ENCODE results near the gene ACO2. TPM values are rescaled to one million over a fixed set of nuclear protein-coding genes. Genes with fewer than 3 reads are reported as not detected.

The ACO2 gene
- total and polyA plus RNA-seq, 2 of the 13 experiments (the other 11 are each of a cell fraction or from before 2014, with no cell fraction given): 19.2 to 45.6 TPM

DNA sequence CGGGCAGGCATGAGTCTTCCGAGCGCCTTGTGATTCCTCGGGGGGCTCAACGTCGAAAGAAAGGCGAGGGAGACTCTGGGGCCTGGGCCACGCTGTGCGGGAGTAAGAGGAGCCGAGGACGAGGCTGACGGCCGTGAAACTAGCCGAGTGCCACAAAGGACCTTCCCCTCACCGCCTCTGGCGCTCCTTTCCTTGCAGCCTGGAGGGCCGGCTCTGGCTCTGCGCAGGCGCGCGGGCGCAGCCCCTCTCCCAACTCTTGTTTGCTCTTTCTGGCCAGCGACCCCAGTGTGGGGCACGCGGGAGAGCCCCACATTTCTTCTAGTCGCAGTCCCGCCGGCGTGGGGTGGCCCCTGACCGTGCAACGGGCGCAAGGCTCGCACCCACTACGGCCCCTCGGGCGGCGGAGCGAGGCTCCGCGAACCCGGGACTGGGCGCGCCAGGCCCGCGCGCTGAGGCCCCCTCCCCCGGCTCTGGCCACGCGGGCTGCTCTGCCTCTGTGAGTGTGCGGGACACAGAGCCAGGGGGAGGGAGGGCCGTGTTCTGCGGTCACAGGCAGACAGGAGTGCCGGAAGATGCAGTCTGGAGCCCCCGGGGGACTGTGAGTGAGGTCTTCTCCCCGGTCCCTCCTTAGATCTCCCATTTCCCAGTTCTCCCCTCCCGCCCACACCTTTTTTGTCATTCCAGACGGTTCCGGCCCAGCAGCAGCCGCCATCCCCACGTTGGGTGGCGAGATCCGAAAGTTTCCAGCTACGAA is 21.3 kb upstream of the ACO2 start (continued):
- TF ChIP-seq ZNF687 (CRISPR knock-in tag; IDR thresholded peaks at IDR 0.05) (peak; percentile 38), NCOA1 (CRISPR knock-in tag; IDR thresholded peaks at IDR 0.05) (0 out of 2 replicates have a peak, but pooled peaks have one; percentile 12), ZNF563 (CRISPR knock-in tag; IDR thresholded peaks at IDR 0.05) (0 out of 2 replicates have a peak, but pooled peaks have one; percentile 70), ZNF230 (CRISPR knock-in tag; IDR thresholded peaks at IDR 0.05) (peak; percentile 21; the same call in 1 of the 2 replicates), ZNF766 (CRISPR knock-in tag; IDR thresholded peaks at IDR 0.05; ENCODE audit: borderline replicate concordance) (0 out of 2 replicates have a peak, but pooled peaks have one; percentile 8), MYC (CRISPR knock-in tag; IDR thresholded peaks at IDR 0.05; ENCODE audit: borderline replicate concordance) (peak; percentile 61), YEATS4 (CRISPR knock-in tag; IDR thresholded peaks at IDR 0.05; ENCODE audit: borderline replicate concordance) (0 out of 2 replicates have a peak, but pooled peaks have one; percentile 20), ERF (CRISPR knock-in tag; IDR thresholded peaks at IDR 0.05) (0 out of 2 replicates have a peak, but pooled peaks have one; percentile 2), ZNF232 (CRISPR knock-in tag; IDR thresholded peaks at IDR 0.05; ENCODE audit: borderline replicate concordance) (peak; percentile 73), ELF1 (CRISPR knock-in tag; IDR thresholded peaks at IDR 0.05) (no peak), AHR (CRISPR knock-in tag; IDR thresholded peaks at IDR 0.05) (no peak), HOXA9 (CRISPR knock-in tag; IDR thresholded peaks at IDR 0.05; ENCODE audit: borderline replicate concordance) (0 out of 2 replicates have a peak, but pooled peaks have one; percentile 75), ZBTB7A (CRISPR knock-in tag; IDR thresholded peaks at IDR 0.05) (peak; percentile 53; the same call in 1 of the 2 replicates), ZNF878 (CRISPR knock-in tag; IDR thresholded peaks at IDR 0.05) (peak; percentile 71; the same call in 1 of the 2 replicates)
- TF ChIP-seq, protein P1, sequence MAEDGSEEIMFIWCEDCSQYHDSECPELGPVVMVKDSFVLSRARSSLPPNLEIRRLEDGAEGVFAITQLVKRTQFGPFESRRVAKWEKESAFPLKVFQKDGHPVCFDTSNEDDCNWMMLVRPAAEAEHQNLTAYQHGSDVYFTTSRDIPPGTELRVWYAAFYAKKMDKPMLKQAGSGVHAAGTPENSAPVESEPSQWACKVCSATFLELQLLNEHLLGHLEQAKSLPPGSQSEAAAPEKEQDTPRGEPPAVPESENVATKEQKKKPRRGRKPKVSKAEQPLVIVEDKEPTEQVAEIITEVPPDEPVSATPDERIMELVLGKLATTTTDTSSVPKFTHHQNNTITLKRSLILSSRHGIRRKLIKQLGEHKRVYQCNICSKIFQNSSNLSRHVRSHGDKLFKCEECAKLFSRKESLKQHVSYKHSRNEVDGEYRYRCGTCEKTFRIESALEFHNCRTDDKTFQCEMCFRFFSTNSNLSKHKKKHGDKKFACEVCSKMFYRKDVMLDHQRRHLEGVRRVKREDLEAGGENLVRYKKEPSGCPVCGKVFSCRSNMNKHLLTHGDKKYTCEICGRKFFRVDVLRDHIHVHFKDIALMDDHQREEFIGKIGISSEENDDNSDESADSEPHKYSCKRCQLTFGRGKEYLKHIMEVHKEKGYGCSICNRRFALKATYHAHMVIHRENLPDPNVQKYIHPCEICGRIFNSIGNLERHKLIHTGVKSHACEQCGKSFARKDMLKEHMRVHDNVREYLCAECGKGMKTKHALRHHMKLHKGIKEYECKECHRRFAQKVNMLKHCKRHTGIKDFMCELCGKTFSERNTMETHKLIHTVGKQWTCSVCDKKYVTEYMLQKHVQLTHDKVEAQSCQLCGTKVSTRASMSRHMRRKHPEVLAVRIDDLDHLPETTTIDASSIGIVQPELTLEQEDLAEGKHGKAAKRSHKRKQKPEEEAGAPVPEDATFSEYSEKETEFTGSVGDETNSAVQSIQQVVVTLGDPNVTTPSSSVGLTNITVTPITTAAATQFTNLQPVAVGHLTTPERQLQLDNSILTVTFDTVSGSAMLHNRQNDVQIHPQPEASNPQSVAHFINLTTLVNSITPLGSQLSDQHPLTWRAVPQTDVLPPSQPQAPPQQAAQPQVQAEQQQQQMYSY (CRISPR knock-in tag; IDR thresholded peaks at IDR 0.05): no peak
- TF ChIP-seq, protein P2, sequence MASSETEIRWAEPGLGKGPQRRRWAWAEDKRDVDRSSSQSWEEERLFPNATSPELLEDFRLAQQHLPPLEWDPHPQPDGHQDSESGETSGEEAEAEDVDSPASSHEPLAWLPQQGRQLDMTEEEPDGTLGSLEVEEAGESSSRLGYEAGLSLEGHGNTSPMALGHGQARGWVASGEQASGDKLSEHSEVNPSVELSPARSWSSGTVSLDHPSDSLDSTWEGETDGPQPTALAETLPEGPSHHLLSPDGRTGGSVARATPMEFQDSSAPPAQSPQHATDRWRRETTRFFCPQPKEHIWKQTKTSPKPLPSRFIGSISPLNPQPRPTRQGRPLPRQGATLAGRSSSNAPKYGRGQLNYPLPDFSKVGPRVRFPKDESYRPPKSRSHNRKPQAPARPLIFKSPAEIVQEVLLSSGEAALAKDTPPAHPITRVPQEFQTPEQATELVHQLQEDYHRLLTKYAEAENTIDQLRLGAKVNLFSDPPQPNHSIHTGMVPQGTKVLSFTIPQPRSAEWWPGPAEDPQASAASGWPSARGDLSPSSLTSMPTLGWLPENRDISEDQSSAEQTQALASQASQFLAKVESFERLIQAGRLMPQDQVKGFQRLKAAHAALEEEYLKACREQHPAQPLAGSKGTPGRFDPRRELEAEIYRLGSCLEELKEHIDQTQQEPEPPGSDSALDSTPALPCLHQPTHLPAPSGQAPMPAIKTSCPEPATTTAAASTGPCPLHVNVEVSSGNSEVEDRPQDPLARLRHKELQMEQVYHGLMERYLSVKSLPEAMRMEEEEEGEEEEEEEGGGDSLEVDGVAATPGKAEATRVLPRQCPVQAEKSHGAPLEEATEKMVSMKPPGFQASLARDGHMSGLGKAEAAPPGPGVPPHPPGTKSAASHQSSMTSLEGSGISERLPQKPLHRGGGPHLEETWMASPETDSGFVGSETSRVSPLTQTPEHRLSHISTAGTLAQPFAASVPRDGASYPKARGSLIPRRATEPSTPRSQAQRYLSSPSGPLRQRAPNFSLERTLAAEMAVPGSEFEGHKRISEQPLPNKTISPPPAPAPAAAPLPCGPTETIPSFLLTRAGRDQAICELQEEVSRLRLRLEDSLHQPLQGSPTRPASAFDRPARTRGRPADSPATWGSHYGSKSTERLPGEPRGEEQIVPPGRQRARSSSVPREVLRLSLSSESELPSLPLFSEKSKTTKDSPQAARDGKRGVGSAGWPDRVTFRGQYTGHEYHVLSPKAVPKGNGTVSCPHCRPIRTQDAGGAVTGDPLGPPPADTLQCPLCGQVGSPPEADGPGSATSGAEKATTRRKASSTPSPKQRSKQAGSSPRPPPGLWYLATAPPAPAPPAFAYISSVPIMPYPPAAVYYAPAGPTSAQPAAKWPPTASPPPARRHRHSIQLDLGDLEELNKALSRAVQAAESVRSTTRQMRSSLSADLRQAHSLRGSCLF (CRISPR knock-in tag; IDR thresholded peaks at IDR 0.05; ENCODE audit: borderline replicate concordance): no peak

Measured in HepG2 (cell line).